Measurements from ENCODE around the gene PHF5A.

The PHF5A gene

DNA sequence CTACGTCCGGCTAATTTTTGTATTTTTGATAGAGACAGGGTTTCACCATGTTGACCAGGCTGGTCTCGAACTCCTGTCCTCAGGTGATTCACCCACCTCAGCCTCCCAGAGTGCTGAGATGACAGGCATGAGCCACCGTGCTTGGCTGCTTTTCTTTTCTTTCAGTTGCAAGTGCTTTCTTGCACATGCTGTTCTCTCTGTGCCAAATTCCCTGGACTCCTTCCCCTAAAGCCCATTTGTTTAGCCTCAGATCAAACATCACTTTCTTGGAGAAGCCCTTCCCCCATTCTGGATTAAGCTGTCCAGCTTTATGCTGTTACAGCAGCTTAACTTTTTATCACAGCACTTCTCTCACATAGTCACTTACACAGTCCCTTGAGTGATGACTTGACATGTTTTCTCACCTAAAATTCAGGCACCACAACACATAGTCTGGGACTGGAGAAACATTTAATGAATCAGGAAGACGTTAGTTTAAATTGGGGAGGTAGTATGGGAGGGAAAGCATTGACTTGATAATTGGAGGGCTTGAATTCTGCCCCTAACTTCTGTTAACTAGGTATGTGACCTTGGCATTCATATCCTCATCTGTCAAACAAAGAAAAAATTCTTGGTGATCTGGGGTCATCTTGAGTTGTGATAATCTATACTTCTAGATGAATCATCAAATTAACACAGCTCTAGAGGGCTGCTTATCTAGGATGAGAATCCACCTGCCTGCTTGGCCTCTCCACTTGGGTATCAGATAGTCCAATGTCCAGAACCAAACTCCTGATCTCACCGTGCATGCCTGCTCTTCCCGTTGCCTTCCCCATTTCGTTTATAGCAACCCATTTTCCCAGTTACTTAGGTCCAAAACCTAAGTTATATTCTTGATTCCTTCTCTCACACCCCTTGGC, 18.8 kb upstream of the PHF5A start:
- TF ChIP-seq, protein P1, sequence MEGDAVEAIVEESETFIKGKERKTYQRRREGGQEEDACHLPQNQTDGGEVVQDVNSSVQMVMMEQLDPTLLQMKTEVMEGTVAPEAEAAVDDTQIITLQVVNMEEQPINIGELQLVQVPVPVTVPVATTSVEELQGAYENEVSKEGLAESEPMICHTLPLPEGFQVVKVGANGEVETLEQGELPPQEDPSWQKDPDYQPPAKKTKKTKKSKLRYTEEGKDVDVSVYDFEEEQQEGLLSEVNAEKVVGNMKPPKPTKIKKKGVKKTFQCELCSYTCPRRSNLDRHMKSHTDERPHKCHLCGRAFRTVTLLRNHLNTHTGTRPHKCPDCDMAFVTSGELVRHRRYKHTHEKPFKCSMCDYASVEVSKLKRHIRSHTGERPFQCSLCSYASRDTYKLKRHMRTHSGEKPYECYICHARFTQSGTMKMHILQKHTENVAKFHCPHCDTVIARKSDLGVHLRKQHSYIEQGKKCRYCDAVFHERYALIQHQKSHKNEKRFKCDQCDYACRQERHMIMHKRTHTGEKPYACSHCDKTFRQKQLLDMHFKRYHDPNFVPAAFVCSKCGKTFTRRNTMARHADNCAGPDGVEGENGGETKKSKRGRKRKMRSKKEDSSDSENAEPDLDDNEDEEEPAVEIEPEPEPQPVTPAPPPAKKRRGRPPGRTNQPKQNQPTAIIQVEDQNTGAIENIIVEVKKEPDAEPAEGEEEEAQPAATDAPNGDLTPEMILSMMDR (conservative IDR thresholded peaks at IDR 0.05; ENCODE audit: low read depth, low read length): no peak
- peak; percentile 59 for DNase-seq (ENCODE audit: low read depth)
- H3K4me3 ChIP-seq (ENCODE audit: low read length): no peak overlapping the region

DNA sequence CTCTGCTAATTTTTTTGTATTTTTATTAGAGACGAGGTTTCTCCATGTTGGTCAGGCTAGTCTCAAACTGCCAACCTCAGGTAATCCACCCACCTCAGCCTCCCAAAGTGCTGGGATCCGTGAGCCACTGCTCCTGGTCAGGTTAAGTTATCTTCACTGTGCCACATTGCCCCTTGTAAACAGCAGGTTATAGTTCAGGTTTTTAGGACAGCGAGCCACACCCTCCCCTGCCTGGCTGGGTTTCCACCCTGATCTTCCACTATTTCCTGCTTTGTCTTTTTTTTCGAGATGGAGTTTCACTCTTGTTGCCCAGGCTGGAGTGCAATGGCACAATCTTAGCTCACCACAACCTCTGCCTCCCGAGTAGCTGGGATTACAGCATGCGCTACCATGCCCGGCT, 16.5 kb upstream of the PHF5A start:
- no peak overlapping the region for H3K4me3 ChIP-seq (ENCODE audit: low read length)
- no peak for DNase-seq (ENCODE audit: low read depth)
- TF ChIP-seq, protein P1 (conservative IDR thresholded peaks at IDR 0.05; ENCODE audit: low read depth, low read length): no peak

DNA sequence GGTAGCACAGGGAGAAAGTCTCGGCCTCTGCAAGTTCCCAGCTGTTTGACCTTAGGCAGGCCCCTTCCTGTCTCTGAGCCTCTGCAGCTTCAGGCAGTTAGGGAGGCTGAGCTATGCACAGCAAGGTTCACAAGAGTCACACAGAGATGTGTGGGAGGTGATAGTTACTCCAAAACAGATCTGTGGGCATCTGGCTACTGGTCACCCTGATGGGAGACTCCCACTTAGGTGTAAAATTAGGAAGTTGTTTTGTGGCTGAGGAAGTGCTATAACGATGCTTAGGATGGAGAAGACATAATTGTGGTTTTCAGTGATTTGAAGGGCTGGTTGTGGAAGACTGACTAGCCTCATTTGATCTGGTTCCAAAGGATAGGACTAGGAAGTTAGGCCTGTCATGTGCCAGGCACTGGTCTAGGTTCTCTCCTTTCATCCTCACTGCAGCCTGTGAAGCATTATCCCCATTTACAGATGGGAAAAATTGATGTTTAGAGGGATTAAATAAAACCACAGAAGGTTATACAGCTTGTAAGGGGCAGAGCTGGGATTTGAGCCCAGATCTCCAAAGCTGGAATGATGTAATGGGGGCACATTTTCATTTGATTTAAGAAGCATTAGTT, 13.9 kb upstream of the PHF5A start:
- no peak for DNase-seq (ENCODE audit: low read depth)
- TF ChIP-seq, protein P1 (conservative IDR thresholded peaks at IDR 0.05; ENCODE audit: low read depth, low read length): no peak
- H3K4me3 ChIP-seq (ENCODE audit: low read length): no peak overlapping the region

DNA sequence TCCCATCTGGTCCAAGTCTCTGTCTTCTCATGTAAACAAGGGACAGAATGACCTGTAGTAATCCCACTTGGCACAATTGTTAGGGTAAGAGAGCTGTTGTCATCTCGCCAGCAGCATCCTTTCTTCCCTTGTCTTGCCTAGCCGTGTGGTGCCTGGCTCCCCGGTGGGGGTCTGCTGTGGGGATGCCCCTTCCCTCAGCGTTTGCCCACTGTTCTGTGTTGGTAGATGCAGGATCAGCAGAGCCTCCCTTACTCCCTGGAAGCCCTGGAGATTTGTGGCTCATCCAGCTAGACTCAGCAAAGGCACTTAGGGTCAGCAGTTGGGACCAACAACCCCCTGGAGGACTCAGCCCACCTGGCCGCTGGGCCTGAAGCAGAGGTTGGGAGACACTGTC, 13.4 kb upstream of the PHF5A start:
- no peak for DNase-seq (ENCODE audit: low read depth)
- no peak overlapping the region for H3K4me3 ChIP-seq (ENCODE audit: low read length)
- TF ChIP-seq, protein P1 (conservative IDR thresholded peaks at IDR 0.05; ENCODE audit: low read depth, low read length): no peak

DNA sequence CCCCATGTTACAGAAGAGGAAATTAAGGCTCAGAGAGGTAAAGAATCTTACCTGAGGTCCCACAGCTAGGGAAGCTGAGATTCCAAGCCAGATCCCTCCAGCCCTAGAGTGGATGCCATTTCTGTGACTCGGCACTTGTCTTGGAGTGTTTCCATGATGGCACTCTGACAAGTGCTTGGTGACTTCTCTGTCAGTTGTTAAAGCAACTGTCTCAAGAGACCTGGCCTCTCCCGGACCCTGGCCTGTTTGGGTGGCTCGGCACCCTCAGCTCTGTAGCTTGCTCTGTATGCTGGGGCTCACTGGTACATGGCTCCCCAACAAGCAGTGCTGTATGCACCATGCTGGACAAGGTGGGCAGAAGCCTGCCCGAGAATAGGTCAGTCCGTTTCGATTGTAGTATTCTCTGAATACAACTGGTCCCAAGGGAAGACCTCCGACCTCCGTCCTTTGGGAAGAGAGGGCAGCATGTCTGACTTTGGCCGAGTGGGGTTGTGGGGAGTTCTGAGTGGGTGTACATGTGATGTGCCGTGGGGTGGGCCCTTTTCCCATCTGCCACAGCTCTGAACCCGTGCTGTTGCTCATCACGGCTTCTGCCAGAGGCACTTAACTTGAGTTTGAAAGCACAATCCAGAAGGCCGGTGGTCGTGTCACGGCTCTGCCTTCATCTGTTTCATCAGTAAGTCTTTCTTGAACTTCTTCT, 12.8 kb upstream of the PHF5A start:
- TF ChIP-seq, protein P1 (conservative IDR thresholded peaks at IDR 0.05; ENCODE audit: low read depth, low read length): no peak
- no peak for DNase-seq (ENCODE audit: low read depth)
- no peak overlapping the region for H3K4me3 ChIP-seq (ENCODE audit: low read length)

DNA sequence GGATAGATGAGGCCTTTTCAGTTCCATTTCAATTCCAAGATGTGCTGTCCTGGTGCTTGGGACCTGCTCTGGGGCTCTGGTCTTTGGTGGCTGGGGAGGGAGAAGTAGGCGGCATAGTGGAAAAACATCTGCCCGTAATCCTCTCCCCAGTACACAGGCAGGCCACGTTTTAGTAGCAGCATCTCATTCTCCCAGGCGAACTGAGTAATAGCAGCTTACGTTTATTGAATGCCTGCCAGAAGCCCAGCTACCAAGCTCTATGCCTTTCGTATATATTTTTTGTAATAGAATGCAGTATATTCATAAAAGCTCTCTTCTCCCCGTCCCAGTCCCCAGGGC, 11.9 kb upstream of the PHF5A start:
- no peak overlapping the region for H3K4me3 ChIP-seq (ENCODE audit: low read length)
- peak; percentile 55 for DNase-seq (ENCODE audit: low read depth)
- TF ChIP-seq, protein P1 (conservative IDR thresholded peaks at IDR 0.05; ENCODE audit: low read depth, low read length): no peak
